Vagina (tissue), 2 donors: ENCODE data around the gene PPARD. TPM values are rescaled to one million over a fixed set of nuclear protein-coding genes. Genes with fewer than 3 reads are reported as not detected.

ENCODE experiments used
- DNase-seq, 2 donors: peaks; one replicate each; pipeline ENCODE4 v3.0.0-alpha.2; 2017; ENCODE audit errors: extremely low spot score in 2 of 2
- H3K27ac ChIP-seq: fragments of 200-600 bp; sonication (generic); one replicate; pipeline ENCODE4 v1.5.1; 2019
- H3K27me3 ChIP-seq: fragments of 200-600 bp; sonication (generic); one replicate; pipeline ENCODE4 v1.5.1; 2019
- H3K36me3 ChIP-seq, 2 donors: fragments of 200-600 bp; sonication (generic); one replicate each; pipeline ENCODE4 v1.5.1; 2017 to 2019
- H3K4me1 ChIP-seq: fragments of 200-600 bp; sonication (generic); one replicate; pipeline ENCODE4 v1.5.1; 2019
- H3K4me3 ChIP-seq, 2 donors: fragments of 200-600 bp; sonication (generic); 1 replicate in 1 of 2; 2 replicates in 1 of 2; pipeline ENCODE4 v1.5.1; 2016 to 2019
- H3K9me3 ChIP-seq: fragments of 200-600 bp; sonication (generic); one replicate; pipeline ENCODE4 v1.5.1; 2019
- POLR2A ChIP-seq, 2 donors: fragments of 450-650 bp; IDR thresholded peaks; one replicate each; pipeline ENCODE4 v1.6.1; 2017; ENCODE audit warnings: antibody characterized with exemption in 2 of 2, mild to moderate bottlenecking in 2 of 2, moderate library complexity in 2 of 2
- POLR2AphosphoS5 ChIP-seq, 2 donors: sonication (generic); formaldehyde crosslinking; IDR thresholded peaks; one replicate each; pipeline ENCODE4 v1.9.0; 2017; ENCODE audit warnings: antibody characterized with exemption in 2 of 2, mild to moderate bottlenecking in 2 of 2, low read depth in 1 of 2; ENCODE audit not compliant: insufficient read depth in 1 of 2
- intact Hi-C: fragments of 100-400 bp; cut with DNase I; formaldehyde crosslinking; loops from one replicate; pipeline ENCODE4 v1.15.1; 2023
- total RNA-seq: library from RNA; depleted of rRNA; stranded (reverse); fragments of >200 nt; gene quantifications from one replicate; pipeline ENCODE4 v1.2.3, GENCODE V29; 2016
- TF ChIP-seq, protein P1 (sequence below), 3 experiments: fragments of 450-650 bp in 2 of 3; fragments of 200-600 bp in 1 of 3; sonication (generic) in 1 of 3; IDR thresholded peaks; one replicate each; pipeline ENCODE4 v1.5.1; 2017 to 2019; ENCODE audit warnings: antibody characterized with exemption in 3 of 3, mild to moderate bottlenecking in 2 of 3, moderate library complexity in 2 of 3

Gene PPARD
- total RNA-seq, 1 donor from 2014 or later: 21.9 TPM

DNA sequence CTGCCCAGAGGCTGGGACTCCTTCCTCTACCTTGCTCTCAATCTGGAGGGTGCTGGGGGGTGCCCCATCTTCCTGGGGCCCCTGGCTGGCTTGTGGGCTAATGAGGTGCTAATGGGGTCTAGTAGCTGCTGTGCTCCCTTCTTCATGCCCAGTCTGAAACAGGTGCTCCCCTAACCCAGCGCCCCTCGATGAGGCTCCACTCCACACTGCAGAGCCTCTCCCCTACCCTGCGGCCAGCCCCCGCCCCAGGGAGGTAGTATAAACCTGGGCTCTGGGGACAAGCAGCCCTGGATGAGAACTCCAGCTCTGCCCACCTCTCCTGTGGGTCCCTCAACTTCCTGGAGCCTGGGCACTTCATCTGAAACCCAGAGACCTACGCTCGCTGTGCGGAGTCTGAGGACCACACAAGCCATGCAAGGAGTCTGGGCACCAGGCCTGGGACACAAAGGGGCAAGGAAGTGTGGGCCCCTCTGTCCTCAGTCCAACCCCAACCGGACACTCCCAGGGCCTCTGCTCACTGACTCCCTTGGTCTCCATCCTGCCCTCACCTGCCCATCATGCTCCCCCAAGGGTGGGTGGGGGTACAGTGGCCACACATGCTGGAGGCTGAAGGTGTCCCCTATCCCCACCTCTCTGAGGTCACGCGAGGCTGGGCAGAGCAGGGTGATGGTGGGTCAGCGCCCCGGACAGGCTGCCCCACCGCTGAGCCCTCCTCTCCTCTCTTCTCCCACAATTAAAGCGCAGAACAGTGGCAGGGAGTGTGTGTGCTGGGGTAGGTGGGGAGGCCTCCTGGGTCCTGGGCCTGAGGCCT, 132.0 kb downstream of the PPARD start:
- no peaks in the 10 kb centered on the region for H3K9me3 ChIP-seq
- no peak for TF ChIP-seq POLR2AphosphoS5 (IDR thresholded peaks at IDR 0.05; ENCODE audit: insufficient read depth in 1 of 2, low read depth in 1 of 2)
- TF ChIP-seq, protein P1, sequence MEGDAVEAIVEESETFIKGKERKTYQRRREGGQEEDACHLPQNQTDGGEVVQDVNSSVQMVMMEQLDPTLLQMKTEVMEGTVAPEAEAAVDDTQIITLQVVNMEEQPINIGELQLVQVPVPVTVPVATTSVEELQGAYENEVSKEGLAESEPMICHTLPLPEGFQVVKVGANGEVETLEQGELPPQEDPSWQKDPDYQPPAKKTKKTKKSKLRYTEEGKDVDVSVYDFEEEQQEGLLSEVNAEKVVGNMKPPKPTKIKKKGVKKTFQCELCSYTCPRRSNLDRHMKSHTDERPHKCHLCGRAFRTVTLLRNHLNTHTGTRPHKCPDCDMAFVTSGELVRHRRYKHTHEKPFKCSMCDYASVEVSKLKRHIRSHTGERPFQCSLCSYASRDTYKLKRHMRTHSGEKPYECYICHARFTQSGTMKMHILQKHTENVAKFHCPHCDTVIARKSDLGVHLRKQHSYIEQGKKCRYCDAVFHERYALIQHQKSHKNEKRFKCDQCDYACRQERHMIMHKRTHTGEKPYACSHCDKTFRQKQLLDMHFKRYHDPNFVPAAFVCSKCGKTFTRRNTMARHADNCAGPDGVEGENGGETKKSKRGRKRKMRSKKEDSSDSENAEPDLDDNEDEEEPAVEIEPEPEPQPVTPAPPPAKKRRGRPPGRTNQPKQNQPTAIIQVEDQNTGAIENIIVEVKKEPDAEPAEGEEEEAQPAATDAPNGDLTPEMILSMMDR (IDR thresholded peaks at IDR 0.05): no peak
- TF ChIP-seq POLR2A (IDR thresholded peaks at IDR 0.05): no peak
- H3K27ac ChIP-seq: no peak overlapping the region

GRCh38 chr6:35474942-35475570, 132.7 kb downstream of the PPARD start:
- DNase-seq: no peak
- Histone ChIP-seq H3K4me3 (no peak overlapping the region), H3K27me3 (no peaks in the 10 kb centered on the region), H3K9me3 (no peaks in the 10 kb centered on the region), H3K36me3 (peaks cover 0 to 62% of the 10 kb centered on the region in 2 donors), H3K27ac (no peak overlapping the region), H3K4me1 (peaks cover 28% of the 10 kb centered on the region)
- TF ChIP-seq POLR2AphosphoS5 (IDR thresholded peaks at IDR 0.05; ENCODE audit: insufficient read depth in 1 of 2, low read depth in 1 of 2) (no peak), POLR2A (IDR thresholded peaks at IDR 0.05) (no peak)
- TF ChIP-seq, protein P1 (IDR thresholded peaks at IDR 0.05): no peak
- intact Hi-C loops: no loop called here

More for the DNA sequence above, 132.0 kb downstream of the PPARD start:
- Histone ChIP-seq H3K36me3 (peaks cover 0 to 60% of the 10 kb centered on the region in 2 donors), H3K4me1 (peaks cover 35% of the 10 kb centered on the region), H3K4me3 (no peak overlapping the region), H3K27me3 (no peaks in the 10 kb centered on the region)
- intact Hi-C loops: no loop called here
- no peak for DNase-seq

DNA sequence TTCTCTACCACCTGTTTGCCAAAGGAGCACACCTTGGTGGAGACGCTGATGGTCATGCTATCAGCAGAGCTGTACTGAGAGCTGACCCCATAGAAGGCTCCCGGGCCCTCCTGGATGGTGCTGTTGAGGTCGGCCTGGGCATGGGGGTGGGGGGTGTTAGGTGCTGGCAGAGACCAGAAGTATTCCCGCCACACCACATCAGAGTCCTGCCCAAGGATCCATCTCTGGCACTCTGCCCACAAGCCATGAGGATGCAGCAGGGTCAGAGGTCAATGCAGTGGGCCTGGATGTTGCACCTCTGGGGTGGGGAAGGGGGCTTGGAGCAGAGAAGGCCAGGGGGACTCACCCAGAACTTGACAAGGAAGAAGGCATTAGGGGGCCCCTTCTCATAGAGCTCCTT, 133.2 kb downstream of the PPARD start:
- intact Hi-C loops: no loop called here
- DNase-seq: no peak
- TF ChIP-seq POLR2A (IDR thresholded peaks at IDR 0.05): no peak
- TF ChIP-seq POLR2AphosphoS5 (IDR thresholded peaks at IDR 0.05; ENCODE audit: insufficient read depth in 1 of 2, low read depth in 1 of 2): no peak
- TF ChIP-seq, protein P1 (IDR thresholded peaks at IDR 0.05): no peak
- H3K4me3 ChIP-seq: no peak overlapping the region
- H3K9me3 ChIP-seq: no peaks in the 10 kb centered on the region
- no peak overlapping the region for H3K27ac ChIP-seq
- H3K36me3 ChIP-seq: peaks cover 0 to 57% of the 10 kb centered on the region in 2 donors
- peaks cover 23% of the 10 kb centered on the region for H3K4me1 ChIP-seq
- H3K27me3 ChIP-seq: no peaks in the 10 kb centered on the region

GRCh38 chr6:35476004-35476403, 133.6 kb downstream of the PPARD start:
- no peak overlapping the region for H3K27ac ChIP-seq
- intact Hi-C loops: no loop called here
- no peak for DNase-seq
- peaks cover 0 to 53% of the 10 kb centered on the region in 2 donors for H3K36me3 ChIP-seq
- H3K27me3 ChIP-seq: no peaks in the 10 kb centered on the region
- H3K4me3 ChIP-seq: no peak overlapping the region
- no peaks in the 10 kb centered on the region for H3K9me3 ChIP-seq
- H3K4me1 ChIP-seq: peaks cover 18% of the 10 kb centered on the region
- TF ChIP-seq POLR2A (IDR thresholded peaks at IDR 0.05) (no peak), POLR2AphosphoS5 (IDR thresholded peaks at IDR 0.05; ENCODE audit: insufficient read depth in 1 of 2, low read depth in 1 of 2) (no peak)
- TF ChIP-seq, protein P1 (IDR thresholded peaks at IDR 0.05): no peak

- no peak overlapping the region for H3K4me3 ChIP-seq
- H3K9me3 ChIP-seq: no peaks in the 10 kb centered on the region
- no peak overlapping the region for H3K27ac ChIP-seq
- no peak for TF ChIP-seq POLR2AphosphoS5 (IDR thresholded peaks at IDR 0.05; ENCODE audit: insufficient read depth in 1 of 2, low read depth in 1 of 2)
- TF ChIP-seq, protein P1 (IDR thresholded peaks at IDR 0.05): no peak
- no peak for TF ChIP-seq POLR2A (IDR thresholded peaks at IDR 0.05)
- peaks cover 8% of the 10 kb centered on the region for H3K4me1 ChIP-seq
- H3K36me3 ChIP-seq: peaks cover 0 to 44% of the 10 kb centered on the region in 2 donors
- intact Hi-C loops: no loop called here
- no peak for DNase-seq
- no peaks in the 10 kb centered on the region for H3K27me3 ChIP-seq
These were observed 134.7 kb downstream of the PPARD start for GRCh38 chr6:35477028-35477427.
